SU-DHL-6 (cell line): ENCODE results near the gene CCR5AS.

Experiments used
- H2AFZ ChIP-seq: fragments of 200-600 bp; sonication (generic); 2 replicates; pipeline ENCODE4 v1.6.1; 2014; ENCODE audit warnings: low read depth, mild to moderate bottlenecking, moderate library complexity, mixed read lengths, antibody characterized with exemption, low read length; ENCODE audit not compliant: severe bottlenecking
- H3F3A ChIP-seq: fragments of 200-600 bp; shearing (Covaris generic); 2 replicates; pipeline ENCODE4 v1.6.0; 2016; ENCODE audit warnings: antibody characterized with exemption, mild to moderate bottlenecking; ENCODE audit not compliant: insufficient read depth
- H3K27ac ChIP-seq: fragments of 200-600 bp; sonication (generic); 2 replicates; pipeline ENCODE4 v1.5.1; 2016; ENCODE audit warnings: low read depth, mild to moderate bottlenecking, low read length, moderate library complexity, mixed read lengths
- H3K27me3 ChIP-seq: fragments of 200-600 bp; sonication (generic), shearing (Covaris generic); 2 replicates; pipeline ENCODE4 v1.6.0; 2014; ENCODE audit warnings: mild to moderate bottlenecking, low read length
- H3K36me3 ChIP-seq: fragments of 200-600 bp; sonication (generic); 2 replicates; pipeline ENCODE4 v1.6.1; 2014; ENCODE audit warnings: mild to moderate bottlenecking, low read length, mixed read lengths
- H3K4me2 ChIP-seq: fragments of 300-600, 200-600 bp; shearing (Covaris generic), sonication (generic); 2 replicates; pipeline ENCODE4 v1.6.0; 2014; ENCODE audit warnings: low read length, low read depth, mild to moderate bottlenecking; ENCODE audit not compliant: poor library complexity, severe bottlenecking
- H3K4me3 ChIP-seq: fragments of 200-600 bp; sonication (generic); 2 replicates; pipeline ENCODE4 v1.5.1; 2014; ENCODE audit warnings: antibody characterized with exemption, low read length, mild to moderate bottlenecking, mixed read lengths; ENCODE audit not compliant: insufficient read depth, poor library complexity, severe bottlenecking
- H3K79me2 ChIP-seq: fragments of 200-600 bp; sonication (generic); 2 replicates; pipeline ENCODE4 v1.6.1; 2014; ENCODE audit warnings: mild to moderate bottlenecking, low read length, moderate library complexity; ENCODE audit not compliant: insufficient read depth
- H3K9ac ChIP-seq: fragments of 200-600 bp; sonication (generic); 2 replicates; pipeline ENCODE4 v1.7.0; 2014; ENCODE audit warnings: mild to moderate bottlenecking, low read length
- H3K9me2 ChIP-seq: fragments of 200-600 bp; sonication (generic); replicated peaks from 2 replicates; pipeline ENCODE4 v1.6.1; 2014; ENCODE audit warnings: low read length; ENCODE audit not compliant: insufficient read depth
- H3K9me3 ChIP-seq: fragments of 200-600 bp; sonication (generic); 2 replicates; pipeline ENCODE4 v1.6.1; 2014; ENCODE audit warnings: low read length, mixed read lengths; ENCODE audit not compliant: insufficient read depth
- H4K20me1 ChIP-seq: fragments of 200-600 bp; sonication (generic); 2 replicates; pipeline ENCODE4 v1.6.1; 2014; ENCODE audit warnings: low read depth, mild to moderate bottlenecking, antibody characterized with exemption, low read length, moderate library complexity, mixed read lengths
- EZH2phosphoT487 ChIP-seq: fragments of 200-600 bp; sonication (generic), shearing (Covaris generic); conservative IDR thresholded peaks from 2 replicates; pipeline ENCODE4 v1.6.1; 2018; ENCODE audit warnings: mild to moderate bottlenecking, antibody characterized with exemption, low read length, moderate library complexity, mixed read lengths
- TF ChIP-seq, protein P1 (sequence below): fragments of 200-600 bp; sonication (generic); IDR thresholded peaks from one replicate; pipeline ENCODE4 v1.5.1; 2017; ENCODE audit warnings: antibody characterized with exemption, mild to moderate bottlenecking, low read length, moderate library complexity; ENCODE audit not compliant: insufficient read depth, poor library complexity, severe bottlenecking

The CCR5AS gene

DNA sequence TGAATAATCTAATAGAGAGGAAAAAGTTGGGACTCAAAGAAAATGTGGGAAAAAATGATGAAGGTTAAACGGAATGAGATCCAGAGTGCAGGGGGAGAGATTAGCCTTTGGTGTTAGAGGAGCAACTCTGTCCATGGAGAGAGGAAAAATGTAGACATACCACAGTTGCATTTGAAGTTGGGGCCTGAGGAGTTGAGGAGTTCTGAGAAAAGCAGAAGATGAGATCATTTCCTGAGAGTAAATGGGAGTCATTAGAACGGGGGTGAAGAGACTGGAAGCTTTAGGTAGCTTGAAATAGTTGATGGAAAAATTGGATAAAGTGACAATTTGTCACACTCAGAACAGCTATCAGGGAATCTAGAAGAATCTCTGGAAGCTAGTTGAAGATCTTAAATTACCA lies 7.3 kb downstream of the CCR5AS start:
- TF ChIP-seq EZH2phosphoT487 = no peak
- TF ChIP-seq, protein P1, sequence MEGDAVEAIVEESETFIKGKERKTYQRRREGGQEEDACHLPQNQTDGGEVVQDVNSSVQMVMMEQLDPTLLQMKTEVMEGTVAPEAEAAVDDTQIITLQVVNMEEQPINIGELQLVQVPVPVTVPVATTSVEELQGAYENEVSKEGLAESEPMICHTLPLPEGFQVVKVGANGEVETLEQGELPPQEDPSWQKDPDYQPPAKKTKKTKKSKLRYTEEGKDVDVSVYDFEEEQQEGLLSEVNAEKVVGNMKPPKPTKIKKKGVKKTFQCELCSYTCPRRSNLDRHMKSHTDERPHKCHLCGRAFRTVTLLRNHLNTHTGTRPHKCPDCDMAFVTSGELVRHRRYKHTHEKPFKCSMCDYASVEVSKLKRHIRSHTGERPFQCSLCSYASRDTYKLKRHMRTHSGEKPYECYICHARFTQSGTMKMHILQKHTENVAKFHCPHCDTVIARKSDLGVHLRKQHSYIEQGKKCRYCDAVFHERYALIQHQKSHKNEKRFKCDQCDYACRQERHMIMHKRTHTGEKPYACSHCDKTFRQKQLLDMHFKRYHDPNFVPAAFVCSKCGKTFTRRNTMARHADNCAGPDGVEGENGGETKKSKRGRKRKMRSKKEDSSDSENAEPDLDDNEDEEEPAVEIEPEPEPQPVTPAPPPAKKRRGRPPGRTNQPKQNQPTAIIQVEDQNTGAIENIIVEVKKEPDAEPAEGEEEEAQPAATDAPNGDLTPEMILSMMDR = no peak
- H3K4me3 ChIP-seq = no peak overlapping the region
- no peaks in the 10 kb centered on the region for H3K9me2 ChIP-seq
- no peaks in the 10 kb centered on the region for H3K9me3 ChIP-seq
- H3K27me3 ChIP-seq = no peaks in the 10 kb centered on the region
- H3K9ac ChIP-seq = no peak overlapping the region
- no peak overlapping the region for H3K4me2 ChIP-seq
- H3K79me2 ChIP-seq = no peaks in the 10 kb centered on the region
- H3K27ac ChIP-seq = no peak overlapping the region
- H3F3A ChIP-seq = no peaks in the 10 kb centered on the region
- H2AFZ ChIP-seq = no peak overlapping the region
- no peaks in the 10 kb centered on the region for H4K20me1 ChIP-seq
- no peaks in the 10 kb centered on the region for H3K36me3 ChIP-seq

DNA sequence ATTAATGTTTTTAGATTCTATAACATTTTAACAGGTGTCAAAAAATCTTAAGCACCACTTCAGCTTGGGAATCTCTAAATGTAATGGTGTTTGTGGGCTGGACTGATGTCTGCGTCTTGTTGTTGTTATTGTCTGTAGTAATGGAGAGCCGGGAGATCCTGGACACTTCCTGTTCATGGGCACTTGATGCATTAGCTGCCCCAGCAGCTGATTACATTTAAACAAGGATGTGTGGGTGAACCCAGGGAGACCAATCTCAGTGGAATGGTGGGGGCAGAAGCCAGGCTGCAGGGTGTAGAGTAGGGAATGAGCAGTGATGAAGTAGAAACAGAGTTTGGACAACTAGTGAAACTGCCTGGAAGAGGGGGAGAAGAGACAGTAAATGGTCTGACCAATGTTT lies 7.8 kb downstream of the CCR5AS start:
- no peak overlapping the region for H2AFZ ChIP-seq
- TF ChIP-seq, protein P1 = no peak
- no peak for TF ChIP-seq EZH2phosphoT487
- no peaks in the 10 kb centered on the region for H3K9me2 ChIP-seq
- no peaks in the 10 kb centered on the region for H3K36me3 ChIP-seq
- no peaks in the 10 kb centered on the region for H3K9me3 ChIP-seq
- no peak overlapping the region for H3K4me2 ChIP-seq
- H3K4me3 ChIP-seq = no peak overlapping the region
- no peaks in the 10 kb centered on the region for H4K20me1 ChIP-seq
- no peaks in the 10 kb centered on the region for H3F3A ChIP-seq
- H3K9ac ChIP-seq = no peak overlapping the region
- no peak overlapping the region for H3K27ac ChIP-seq
- no peaks in the 10 kb centered on the region for H3K27me3 ChIP-seq
- no peaks in the 10 kb centered on the region for H3K79me2 ChIP-seq

DNA sequence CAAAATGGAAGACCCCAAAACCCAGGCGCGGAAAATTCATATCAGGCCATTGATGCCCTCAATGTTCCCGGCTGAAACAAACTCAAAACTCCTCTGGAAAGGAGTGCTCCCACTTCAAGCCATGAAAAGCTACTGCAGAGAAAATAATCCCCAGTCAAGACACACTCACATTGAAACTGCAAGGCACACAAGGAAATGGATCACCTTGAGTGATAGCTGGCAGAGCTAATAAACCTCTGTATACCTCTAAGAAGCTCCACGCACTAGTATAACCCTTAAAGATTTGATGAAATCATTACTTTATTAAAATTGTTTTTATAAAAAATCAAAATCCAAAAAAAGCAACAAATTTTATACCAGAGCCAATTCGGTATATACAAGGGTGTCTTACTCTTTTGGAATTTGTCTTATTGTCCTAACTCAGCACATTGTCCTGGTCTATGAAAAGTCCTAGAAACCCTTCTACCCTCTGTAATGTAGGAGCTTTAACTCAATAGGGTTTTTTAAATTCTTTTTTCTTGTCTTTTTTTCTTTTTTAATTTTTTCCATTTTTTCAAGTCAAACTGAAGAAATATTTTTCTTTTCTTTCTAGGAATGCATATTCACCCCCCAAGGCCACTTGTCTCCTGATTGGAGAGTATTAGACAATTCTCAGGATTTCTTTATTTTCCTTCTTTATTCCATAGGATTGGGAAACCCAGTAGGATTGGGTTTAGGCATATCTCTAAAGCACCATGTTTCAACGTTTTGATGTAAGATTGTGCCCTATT lies 8.5 kb downstream of the CCR5AS start:
- Histone ChIP-seq H3K36me3 (no peaks in the 10 kb centered on the region), H3K79me2 (no peaks in the 10 kb centered on the region), H3K9ac (no peak overlapping the region), H3K27me3 (no peaks in the 10 kb centered on the region), H3F3A (no peaks in the 10 kb centered on the region), H3K9me3 (no peaks in the 10 kb centered on the region), H3K4me3 (no peak overlapping the region), H3K4me2 (no peak overlapping the region), H3K9me2 (no peaks in the 10 kb centered on the region), H4K20me1 (no peaks in the 10 kb centered on the region), H2AFZ (no peak overlapping the region), H3K27ac (no peak overlapping the region)
- TF ChIP-seq, protein P1 = no peak
- TF ChIP-seq EZH2phosphoT487 = no peak
